Upper lobe of left lung (tissue), 4 donors: ENCODE results near the gene PRCC.

Source experiments
- EP300 ChIP-seq, 4 donors: sonication (generic); formaldehyde crosslinking; IDR thresholded peaks; one replicate each; pipeline ENCODE4 v1.5.1; 2017; ENCODE audit warnings: antibody characterized with exemption in 4 of 4, control low read depth in 2 of 4
- POLR2A ChIP-seq, 4 donors: fragments of 450-650 bp; IDR thresholded peaks; one replicate each; pipeline ENCODE4 v1.5.1; 2016 to 2017; ENCODE audit warnings: antibody characterized with exemption in 4 of 4, mild to moderate bottlenecking in 2 of 4
- POLR2AphosphoS5 ChIP-seq, 2 donors: sonication (generic); formaldehyde crosslinking; IDR thresholded peaks; one replicate each; pipeline ENCODE4 v1.5.1; 2017; ENCODE audit warnings: antibody characterized with exemption in 2 of 2
- TF ChIP-seq, protein P1 (sequence below), 6 experiments: fragments of 450-650 bp in 4 of 6; fragments of 200-600 bp in 2 of 6; sonication (generic) in 2 of 6; IDR thresholded peaks; one replicate each; pipeline ENCODE4 v1.5.1; 2016 to 2019; ENCODE audit warnings: antibody characterized with exemption in 6 of 6

- TF ChIP-seq, protein P1, sequence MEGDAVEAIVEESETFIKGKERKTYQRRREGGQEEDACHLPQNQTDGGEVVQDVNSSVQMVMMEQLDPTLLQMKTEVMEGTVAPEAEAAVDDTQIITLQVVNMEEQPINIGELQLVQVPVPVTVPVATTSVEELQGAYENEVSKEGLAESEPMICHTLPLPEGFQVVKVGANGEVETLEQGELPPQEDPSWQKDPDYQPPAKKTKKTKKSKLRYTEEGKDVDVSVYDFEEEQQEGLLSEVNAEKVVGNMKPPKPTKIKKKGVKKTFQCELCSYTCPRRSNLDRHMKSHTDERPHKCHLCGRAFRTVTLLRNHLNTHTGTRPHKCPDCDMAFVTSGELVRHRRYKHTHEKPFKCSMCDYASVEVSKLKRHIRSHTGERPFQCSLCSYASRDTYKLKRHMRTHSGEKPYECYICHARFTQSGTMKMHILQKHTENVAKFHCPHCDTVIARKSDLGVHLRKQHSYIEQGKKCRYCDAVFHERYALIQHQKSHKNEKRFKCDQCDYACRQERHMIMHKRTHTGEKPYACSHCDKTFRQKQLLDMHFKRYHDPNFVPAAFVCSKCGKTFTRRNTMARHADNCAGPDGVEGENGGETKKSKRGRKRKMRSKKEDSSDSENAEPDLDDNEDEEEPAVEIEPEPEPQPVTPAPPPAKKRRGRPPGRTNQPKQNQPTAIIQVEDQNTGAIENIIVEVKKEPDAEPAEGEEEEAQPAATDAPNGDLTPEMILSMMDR (IDR thresholded peaks at IDR 0.05), result no peak
- no peak for TF ChIP-seq POLR2A (IDR thresholded peaks at IDR 0.05)
- TF ChIP-seq POLR2AphosphoS5 (IDR thresholded peaks at IDR 0.05), result no peak
- no peak for TF ChIP-seq EP300 (IDR thresholded peaks at IDR 0.05)
Measured at GRCh38 chr1:156777573-156777972, 10.2 kb downstream of the PRCC start.
